ENCODE measurements around the gene FRMPD4.

- no peak for TF ChIP-seq EZH2 (IDR thresholded peaks at IDR 0.05; ENCODE audit: borderline replicate concordance, low read length)
- TF ChIP-seq CTCF (IDR thresholded peaks at IDR 0.05; ENCODE audit: low read length), result no peak
These were observed 288.1 kb downstream of the FRMPD4 start for GRCh38 chrX:12426420-12426819.
